Dermis blood vessel endothelial cell (primary cell): ENCODE measurements around the gene P2RX7. TPM values are rescaled to one million over a fixed set of nuclear protein-coding genes. Genes with fewer than 3 reads are reported as not detected.
A peak's percentile ranks its signal among the peaks of the same experiment; 100 is the strongest.

ENCODE experiments used
- DNase-seq: peaks from one replicate; pipeline ENCODE4 v3.0.0; 2010
- total RNA-seq: library from RNA; depleted of rRNA; stranded (reverse); fragments of >200 nt; gene quantifications from 2 replicates; pipeline ENCODE4 v1.2.3, GENCODE V29; 2014

P2RX7 gene
- total RNA-seq, 1 donor from 2014 or later, result 8.8 TPM

DNA sequence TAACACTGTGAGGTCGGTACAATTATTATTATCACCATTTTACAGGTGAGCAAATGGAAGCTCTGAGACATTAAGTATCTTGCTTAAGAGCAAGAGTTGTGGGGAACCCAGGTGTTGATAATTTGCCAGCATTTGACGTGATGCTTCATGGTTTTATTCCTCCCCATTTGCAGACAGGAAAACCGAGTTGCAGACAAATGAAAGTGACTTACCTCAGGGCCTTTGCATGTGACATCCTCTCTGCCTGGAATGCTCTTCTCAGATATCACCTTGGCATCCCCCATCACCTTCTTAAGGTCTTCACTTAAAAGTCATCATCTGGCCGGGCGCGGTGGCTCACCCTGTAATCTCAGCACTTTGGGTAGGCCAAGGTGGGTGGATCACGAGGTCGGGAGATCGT lies 21.0 kb upstream of the P2RX7 start:
- DNase-seq, result no peak

DNA sequence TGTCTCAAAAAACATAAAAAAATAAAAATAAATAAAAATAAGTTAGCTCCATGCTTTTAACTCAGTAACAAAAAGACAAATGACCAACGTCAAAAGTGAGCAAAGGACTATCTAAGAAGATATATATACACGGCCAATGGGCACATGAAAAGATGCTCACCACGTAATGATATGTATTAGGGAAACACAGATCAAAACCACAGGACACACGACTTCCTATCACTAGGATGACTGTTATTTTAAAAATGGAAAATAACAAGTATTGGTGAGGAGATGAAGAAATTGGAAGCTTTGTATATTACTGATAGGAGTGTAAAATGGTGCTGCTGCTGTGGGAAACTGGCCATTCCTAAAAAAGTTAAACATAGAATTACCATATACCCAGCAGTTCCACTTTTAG lies 20.2 kb upstream of the P2RX7 start:
- no peak for DNase-seq

DNA sequence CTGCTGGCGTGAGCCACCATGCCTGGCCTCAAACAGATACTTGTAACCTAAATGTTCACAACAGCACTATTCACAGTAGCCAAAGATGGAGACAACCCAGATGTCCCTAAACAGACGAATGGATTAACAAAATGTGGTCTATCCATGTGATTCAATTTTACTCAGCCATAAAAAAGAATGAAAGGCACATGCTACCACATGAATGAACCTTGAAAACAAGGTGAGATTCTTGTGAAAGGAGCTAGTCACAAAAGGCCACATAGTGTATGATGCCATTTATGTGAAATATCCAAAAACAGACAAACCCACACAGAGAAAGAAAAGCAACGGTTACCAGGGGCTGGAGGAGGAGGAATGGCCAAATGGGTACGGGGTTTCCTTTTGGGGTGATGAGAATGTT lies 19.6 kb upstream of the P2RX7 start:
- DNase-seq, result no peak

DNA sequence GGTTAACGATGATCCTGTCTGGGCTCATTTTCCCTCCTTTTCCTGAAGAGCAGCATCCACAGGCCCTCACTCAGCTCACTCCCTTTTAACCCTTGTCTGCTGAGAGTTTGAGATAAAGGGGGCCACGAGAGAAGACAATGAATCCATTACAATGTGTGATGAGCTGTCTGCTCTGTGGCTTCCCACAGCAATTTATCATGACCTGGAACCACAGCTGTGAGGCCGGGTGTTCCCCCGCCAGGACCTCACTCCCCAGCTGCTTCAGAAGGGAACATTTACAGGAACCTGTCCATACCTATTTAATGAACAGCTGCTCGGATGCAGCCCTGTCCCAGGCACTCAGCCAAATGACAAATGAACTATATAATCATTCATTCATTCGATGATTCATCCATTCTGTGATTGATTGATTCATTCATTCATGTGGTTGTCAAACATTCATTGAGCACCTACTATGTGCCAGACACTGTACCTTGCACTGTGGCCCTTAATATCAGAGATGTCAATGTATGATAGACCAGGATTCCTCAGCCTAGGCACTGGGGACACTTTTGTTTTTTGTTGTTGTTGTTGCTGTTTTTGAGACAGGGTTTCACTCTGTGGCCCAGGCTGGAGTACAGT lies 18.5 kb upstream of the P2RX7 start:
- DNase-seq, result peak; percentile 15

DNA sequence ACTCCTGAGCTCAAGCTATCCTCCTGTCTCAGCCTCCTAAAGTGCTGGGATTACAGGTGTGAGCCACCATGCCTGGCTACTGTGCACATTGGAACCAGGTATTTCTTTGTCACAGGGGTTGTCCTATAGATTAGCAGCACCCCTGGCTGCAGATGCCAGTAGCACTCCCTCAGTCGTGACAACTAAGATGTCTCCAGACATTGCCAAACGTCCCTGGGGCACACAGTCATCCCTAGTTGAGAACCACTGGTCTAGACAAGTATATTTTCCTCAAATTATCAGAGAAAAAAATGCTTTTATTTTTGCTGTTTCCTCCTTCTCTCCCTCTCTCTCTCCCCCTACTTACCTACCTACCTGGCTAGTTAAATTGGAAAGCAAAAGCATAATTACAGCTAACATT lies 17.9 kb upstream of the P2RX7 start:
- no peak for DNase-seq

DNA sequence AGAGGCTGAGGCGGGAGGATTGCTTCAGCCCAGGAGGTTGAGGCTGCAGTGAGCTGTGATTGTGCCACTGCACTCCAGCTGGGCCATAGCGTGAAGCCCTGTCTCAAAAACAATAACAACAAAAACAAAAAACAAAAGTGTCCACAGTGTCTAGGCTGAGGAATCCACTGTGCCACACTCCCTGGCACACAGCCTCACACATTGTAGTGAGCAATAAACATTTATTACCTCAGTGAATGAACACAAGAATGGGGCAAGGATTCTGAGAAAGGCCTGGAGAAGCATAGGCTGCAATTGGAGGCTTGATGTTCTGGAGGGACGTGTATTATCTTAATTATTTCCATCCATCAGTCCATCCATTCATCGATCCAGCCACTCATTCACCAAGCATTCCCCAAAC lies 17.1 kb upstream of the P2RX7 start:
- no peak for DNase-seq

DNA sequence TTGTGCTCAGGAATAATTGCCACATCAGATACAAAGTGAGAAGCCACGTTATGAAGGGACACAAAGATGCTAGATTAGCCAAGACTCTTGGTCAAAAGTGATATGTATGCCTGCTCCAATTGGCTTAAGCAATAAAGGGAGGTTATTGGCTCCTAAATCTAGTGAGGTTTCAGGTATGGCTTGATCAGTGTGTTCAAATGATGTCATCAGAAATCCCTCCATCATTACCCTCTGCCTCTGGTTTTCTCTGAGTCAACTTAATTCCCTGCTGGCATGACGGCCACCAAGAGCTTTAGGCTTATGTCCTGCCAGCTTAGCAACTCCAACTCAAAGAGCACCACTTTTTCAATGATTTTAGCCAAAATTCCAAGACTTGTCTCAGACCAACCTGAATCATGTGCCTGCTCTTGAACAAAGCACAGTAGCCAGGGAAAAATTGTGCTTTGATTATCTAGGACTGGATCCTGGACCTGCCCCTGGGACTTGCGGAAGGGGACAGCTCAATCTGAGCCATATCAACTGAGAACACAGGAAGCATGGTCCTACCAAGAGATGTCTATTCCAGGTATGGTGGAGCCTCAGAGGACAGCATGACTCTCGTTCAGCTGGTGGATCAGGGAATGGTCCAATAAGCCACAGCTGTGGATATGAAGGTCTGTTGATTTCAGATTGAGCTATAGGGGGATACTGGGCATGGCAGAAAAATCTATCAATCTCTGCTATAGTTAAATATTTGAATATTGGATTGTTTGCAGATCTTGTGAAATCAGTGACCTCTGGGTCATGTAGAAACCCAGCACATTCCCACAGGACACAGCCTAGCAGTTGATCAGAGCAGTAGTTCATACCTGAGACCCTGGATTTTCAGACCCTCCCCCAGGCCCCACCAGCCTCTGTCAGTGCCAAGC lies 16.1 kb upstream of the P2RX7 start:
- no peak for DNase-seq

DNA sequence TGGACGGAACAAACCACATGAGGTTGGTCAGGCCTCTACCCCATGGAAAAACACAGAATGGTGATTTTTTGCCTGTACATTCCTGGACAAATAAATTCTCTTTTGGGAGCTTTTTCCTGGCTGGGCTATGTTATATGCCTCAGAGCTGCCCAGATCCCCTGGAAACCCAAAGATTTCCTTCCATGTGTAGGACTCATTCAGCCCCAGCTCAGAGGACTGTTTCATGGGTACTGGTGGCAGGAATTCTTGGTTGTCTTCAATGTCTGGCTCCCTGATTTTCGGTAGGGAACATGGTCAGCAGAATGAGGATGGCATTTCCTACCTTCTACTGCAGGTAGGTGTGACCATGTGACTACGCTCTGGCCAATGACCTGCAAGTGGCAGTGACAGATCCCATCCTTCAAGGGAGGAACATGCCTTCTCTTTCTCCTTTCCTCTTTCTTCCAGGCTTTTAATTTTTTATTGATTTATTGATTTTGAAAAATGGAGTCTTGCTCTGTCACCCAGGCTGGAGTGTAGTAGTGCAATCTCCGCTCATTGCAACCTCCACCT lies 15.4 kb upstream of the P2RX7 start:
- no peak for DNase-seq

DNA sequence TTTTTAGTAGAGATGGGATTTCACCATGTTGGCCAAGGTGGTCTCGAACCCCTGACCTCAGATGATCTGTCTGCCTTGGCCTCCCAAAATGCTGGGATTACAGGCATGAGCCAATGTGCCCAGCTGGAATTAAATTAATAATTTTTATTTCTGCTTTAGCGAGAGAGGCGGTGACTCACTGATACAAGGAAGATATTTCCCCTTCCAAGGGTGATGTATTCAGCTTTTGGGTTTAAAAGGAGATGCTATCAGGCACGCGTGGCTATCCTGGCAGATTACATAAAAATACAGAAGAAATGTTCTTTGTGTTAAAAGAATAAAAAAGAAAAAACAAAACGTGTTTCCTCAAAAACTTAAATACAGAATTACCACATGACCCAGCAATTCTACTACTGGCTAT lies 12.4 kb upstream of the P2RX7 start:
- peak; percentile 17 for DNase-seq

DNA sequence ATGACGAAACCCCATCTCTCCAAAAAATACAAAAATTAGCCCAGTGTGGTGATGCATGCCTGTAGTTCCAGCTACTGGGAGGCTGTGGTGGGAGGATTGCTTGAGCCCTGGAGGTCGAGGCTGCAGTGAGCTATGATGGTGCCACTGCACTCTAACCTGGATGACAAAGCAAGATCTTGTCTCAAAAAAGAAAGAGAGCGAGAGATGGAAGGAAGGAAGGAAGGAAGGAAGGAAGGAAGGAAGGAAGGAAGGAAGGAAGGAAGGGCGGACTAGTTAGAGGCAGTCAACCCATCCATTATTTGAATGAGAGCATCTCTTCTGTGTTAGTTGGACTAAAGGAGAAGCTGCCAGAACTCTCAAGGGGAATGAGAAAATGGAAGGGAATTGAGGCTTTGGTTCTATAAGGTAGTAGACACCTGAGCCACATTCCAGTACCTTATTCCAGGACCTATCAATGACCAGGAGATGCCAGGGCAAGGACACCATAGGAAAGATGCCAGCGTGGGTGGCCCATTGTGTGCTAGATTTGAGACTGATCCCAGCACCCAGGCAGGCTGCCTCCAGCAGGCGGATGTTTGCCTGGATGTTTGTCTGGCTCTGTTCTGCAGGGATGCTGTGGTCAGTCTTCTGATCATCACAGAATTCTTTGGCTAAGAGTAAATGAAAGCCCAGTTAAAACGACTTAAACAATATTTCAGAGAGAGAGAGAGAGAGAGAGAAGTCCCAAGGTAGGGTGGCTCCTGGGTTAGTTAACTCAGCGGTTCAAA lies 11.5 kb upstream of the P2RX7 start:
- no peak for DNase-seq

DNA sequence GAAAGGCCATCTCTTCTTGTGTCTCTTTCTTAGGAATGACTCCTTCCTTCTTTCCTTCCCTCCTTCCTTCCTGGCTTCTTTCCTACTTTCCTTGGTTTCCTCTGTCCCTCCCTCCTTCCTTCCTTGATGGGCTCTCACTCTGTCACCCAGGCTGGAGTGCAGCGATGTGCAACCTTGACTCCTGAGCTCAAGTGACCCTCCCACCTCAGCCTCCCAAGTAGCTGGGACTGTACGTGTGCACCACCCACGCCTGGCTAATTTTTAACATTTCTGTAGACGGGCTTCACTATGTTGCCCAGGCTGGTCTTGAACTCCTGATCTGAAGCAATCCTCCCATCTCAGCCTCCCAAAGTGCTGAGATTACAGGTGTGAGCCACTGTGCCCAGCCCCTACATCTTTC lies 10.9 kb upstream of the P2RX7 start:
- no peak for DNase-seq

DNA sequence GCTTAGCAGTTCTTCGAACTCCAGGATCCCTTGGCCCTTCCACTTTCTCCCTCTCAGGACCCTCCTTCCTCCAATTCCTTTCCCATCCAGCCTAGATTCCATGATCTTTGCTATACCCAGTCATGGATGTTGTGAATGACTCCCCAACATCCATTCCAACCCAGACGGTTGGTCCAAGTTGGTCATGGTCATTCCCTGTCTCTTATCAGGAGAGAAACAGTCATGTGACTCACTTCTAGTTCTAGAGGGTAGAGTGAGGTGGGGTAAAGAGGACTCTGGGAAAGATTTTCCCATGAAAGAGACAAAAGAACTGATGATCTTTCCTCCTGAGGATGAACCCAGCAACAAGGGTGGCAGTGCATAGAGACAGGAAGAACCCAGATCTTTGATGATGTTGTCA lies 9.2 kb upstream of the P2RX7 start:
- no peak for DNase-seq

DNA sequence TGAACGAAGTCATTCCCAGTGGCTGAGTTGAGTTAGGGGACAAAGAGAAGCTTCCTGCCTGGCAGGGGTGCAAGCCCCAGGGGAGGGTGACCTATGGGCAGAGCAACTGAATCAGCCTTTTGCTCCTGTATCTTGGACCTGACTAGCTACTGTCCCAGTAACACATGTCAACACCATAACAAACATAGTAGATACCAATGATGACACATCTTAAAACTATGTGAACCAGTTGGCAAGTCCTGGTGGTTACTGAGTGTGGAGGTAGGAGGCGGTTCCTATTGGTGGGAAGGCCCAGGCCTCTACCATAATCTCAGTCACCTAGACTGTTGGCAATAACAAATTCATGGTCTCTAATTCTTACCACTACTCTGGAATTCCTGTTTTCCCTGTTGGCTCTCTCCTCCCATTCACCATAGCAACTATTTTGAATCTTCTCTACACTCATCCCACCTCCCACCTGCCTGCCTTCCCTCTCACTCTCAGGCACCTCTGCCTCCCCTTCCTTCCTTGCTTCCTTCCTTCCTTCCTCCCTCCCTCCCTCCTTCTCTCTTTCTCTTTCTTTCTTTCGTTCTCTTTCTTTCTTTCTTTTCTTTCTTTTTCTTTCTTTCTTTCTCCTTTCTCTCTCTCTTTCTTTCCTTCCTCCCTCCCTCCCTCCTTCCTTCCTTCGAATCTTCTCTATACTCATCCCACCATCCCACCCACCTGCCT lies 8.1 kb upstream of the P2RX7 start:
- peak; percentile 93 for DNase-seq

DNA sequence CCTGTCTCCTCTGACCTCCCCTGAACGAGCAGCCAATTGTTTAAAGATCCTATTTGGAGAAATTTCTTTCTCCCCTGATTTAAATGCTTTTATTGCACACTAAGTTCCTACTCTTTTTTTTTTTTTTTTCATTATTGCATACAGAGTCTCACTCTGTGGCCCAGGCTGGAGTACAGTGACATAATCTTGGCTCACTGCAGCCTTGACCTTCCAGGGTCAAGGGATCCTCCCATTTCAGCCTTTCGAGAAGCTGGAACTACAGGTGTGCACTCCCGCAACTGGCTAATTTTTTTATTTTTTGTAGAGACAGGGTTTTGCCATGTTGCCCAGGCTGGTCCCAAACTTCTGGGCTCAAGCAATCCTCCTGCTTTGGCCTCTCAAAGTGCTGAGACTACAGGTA lies 5.2 kb upstream of the P2RX7 start:
- no peak for DNase-seq

DNA sequence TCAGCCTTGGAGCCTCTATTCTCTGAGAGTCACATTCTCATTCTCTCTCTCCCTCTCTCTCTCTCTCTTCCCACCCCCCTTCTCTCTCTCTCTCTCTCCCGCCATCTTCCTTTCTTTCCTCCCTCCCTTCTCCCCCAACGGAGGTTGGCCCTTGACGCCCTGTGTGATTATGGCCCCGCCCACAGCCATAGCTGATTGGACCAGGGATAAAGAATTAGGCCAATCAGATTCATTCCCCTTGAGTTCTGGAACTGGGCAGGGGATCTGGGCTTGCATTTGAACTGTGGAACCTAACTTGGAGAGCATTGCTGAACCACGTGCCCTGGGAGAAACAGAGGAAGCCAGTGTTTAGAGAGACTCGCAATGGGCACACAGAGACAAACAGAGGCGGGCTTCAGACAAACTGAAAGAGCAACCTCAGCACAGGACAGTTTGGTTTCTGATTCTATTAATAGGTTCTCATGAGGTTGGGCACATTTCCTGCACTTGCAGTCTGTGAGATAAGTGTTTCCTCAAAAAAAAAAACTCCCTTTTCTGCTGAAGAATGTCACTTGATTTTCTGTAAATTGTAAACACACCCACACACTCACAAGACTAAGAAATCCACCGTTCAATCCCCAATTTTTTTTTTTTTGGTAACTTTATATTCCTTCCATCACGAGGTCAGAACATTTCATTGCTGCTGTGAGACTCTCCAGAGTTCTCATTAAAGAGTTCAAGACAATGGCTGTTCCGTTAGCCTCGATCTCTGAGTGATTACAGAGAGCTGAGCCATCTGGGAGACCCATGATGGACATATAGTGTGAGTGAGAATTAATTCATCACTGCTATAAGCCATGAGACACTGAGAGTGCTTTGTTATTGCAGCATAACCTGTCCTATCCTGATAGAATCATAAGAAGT lies 3.5 kb upstream of the P2RX7 start:
- DNase-seq, result peak; percentile 86

DNA sequence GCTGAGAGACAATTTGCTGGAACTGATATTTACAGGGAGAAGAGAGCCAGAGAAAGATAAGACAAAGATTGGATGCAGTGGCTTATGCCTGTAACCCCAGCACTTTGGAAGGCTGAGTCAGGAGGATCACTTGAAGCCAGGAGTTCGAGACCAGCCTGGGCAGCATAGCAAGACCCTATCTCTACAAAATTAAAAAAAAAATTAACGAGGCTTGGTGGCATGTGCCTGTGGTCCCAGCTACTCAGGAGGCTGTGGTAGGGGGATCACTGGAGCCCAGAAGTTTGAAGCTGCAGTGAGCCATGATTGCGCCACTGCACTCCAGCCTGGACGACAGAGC lies 2.9 kb upstream of the P2RX7 start:
- no peak for DNase-seq

DNA sequence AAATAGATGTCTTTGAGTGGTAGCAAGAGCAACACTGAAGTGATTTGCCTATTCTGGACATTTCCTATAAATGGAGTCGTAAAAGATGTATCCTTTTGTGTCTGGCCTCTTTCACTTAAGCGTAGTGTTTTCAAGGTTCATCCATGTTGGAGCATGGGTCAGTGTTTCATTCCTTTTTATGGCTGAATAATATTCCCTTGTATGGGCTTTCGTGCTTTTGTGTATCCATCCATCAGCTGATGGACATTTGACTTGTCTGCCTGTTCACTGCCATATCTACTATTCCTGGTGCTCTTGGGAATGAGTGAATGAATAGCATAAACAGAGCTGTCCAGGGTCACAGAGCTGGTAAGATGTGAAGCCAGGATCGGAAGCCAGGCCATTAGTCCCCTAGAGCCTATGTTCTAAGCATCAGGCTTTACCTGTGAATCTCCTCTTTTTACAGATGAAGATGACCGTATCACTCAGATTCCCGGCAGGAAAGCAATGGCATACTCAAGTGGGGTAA lies 1.8 kb upstream of the P2RX7 start:
- DNase-seq, result no peak

DNA sequence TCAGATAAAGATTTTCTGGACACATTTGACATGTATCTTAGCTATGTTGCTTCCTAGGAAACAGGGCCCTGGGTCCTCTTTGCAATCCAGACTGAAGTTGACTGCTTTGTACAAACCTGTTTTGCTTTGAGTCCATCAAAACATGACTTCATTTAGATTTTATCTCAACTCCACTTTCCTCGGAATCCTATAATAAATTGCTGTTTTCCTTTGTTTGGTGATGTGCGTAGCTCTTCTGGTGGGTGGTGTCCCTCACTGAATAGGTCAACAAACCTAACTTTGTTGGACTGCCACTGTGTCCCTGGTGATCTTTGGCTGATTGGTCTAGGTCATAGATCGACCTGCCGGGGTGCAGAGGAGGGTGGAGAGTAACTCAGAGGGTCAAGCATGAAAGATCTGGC lies 735 bp upstream of the P2RX7 start:
- no peak for DNase-seq

DNA sequence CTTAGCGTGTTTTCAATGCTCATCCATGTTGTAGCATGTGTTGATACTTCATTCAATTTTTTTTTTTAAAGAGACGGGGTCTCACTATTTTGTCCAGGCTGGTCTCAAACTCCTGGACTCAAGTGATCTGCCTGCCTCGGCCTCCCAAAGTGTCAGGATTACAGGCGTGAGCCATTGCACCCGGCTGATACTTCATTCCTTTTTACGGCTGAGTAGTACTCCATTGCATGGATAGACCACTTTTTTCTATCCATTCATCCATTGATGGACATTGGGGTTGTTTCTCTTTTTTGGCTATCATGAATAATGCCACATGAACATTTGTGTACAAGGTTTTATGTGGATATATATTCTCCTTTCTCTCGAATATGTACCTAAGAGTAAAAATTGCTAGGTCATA lies 1.2 kb downstream of the P2RX7 start:
- DNase-seq, result no peak

DNA sequence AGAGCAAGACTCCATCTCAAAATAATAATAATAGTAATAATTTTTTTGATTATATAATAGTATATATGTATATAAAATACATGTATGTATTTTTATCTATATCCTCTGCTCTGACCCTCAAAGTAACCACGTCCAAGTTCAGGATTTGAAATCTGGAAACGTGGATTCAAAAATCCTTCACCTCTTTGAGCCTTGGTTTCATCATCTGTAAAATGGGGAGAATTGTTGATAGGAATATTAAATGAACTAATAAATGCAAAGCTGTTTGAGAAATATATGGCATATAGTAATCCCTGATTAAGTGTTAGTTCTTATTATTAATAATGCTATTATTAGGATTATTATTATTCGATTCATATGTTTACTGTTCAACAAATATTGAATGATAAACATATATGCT lies 2.6 kb downstream of the P2RX7 start:
- DNase-seq, result no peak

DNA sequence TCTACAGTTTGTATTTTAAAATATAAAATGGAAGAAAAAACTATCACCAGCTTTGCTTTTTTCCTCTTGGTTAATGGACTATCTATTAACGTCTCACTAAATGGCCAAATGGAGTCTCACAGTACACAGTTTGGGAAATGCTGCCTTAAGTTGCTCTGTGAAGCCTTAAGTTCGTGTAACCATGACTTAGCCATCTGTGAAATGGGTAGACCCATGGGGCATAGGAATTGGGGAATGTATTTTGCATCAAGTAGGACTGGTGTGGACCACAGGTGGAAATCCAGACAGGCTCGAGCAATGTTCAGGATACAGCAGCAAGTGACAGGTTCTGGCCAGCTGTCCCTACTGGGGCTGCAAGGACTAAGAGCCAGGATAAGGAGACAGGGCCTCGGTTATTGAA lies 4.8 kb downstream of the P2RX7 start:
- DNase-seq, result no peak

DNA sequence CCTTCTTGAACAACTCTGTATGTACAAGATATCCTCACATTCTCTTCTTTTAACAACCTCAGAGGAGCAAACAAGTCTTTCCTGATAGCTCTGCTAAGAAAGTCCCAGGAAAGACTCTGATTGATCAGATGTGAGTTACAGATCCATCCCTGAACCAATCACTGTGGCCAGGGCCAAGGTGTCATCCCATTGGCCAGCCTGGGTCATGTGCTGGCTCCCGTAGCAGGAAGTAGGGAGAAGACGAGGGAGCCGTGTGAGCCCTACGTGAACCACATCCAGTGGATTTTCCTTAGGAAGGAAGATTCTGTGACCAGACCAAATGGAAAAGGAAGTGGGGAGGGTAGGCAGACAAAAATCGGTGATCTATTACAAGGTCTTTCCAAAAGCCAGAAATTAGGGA lies 5.6 kb downstream of the P2RX7 start:
- DNase-seq, result no peak
